H9 (cell line): Measurements from ENCODE around the gene SLC35B2. TPM values are rescaled to one million over a fixed set of nuclear protein-coding genes. Genes with fewer than 3 reads are reported as not detected.

Source experiments
- DNase-seq: peaks from one replicate; pipeline ENCODE4 v3.0.0-alpha.2; 2017
- H2AFZ ChIP-seq: one replicate; pipeline ENCODE4 v1.6.1; 2013; ENCODE audit warnings: mild to moderate bottlenecking, low read length, control low read depth, moderate library complexity
- H2AK5ac ChIP-seq: 2 replicates; pipeline ENCODE4 v1.6.1; 2013; ENCODE audit warnings: low read length, control low read depth, mixed read lengths; ENCODE audit not compliant: insufficient read length
- H2BK120ac ChIP-seq: one replicate; pipeline ENCODE4 v1.6.1; 2013; ENCODE audit warnings: low read depth, mild to moderate bottlenecking, low read length, control low read depth, inconsistent platforms; ENCODE audit not compliant: poor library complexity, severe bottlenecking
- H2BK12ac ChIP-seq: 2 replicates; pipeline ENCODE4 v1.6.1; 2013; ENCODE audit warnings: low read length, control low read depth, mixed read lengths, low read depth; ENCODE audit not compliant: insufficient read length
- H2BK15ac ChIP-seq: 2 replicates; pipeline ENCODE4 v1.6.1; 2013; ENCODE audit warnings: low read depth, low read length, control low read depth
- H2BK20ac ChIP-seq: one replicate; pipeline ENCODE4 v1.6.1; 2013; ENCODE audit warnings: low read depth, mild to moderate bottlenecking, low read length, control low read depth, inconsistent platforms; ENCODE audit not compliant: poor library complexity, severe bottlenecking
- H2BK5ac ChIP-seq: 2 replicates; pipeline ENCODE4 v1.6.1; 2013; ENCODE audit warnings: low read length, control low read depth, mixed read lengths; ENCODE audit not compliant: insufficient read length
- H3K14ac ChIP-seq: 2 replicates; pipeline ENCODE4 v1.6.1; 2013; ENCODE audit warnings: low read length, control low read depth; ENCODE audit not compliant: insufficient read depth
- H3K18ac ChIP-seq: 2 replicates; pipeline ENCODE4 v1.6.1; 2013; ENCODE audit warnings: low read depth, mild to moderate bottlenecking, mixed read lengths, low read length, control low read depth; ENCODE audit not compliant: insufficient read length
- H3K23ac ChIP-seq: 2 replicates; pipeline ENCODE4 v1.6.1; 2013; ENCODE audit warnings: low read length, control low read depth, mixed read lengths, low read depth; ENCODE audit not compliant: insufficient read length
- H3K23me2 ChIP-seq: 2 replicates; pipeline ENCODE4 v1.6.1; 2013; ENCODE audit warnings: low read depth, mild to moderate bottlenecking, mixed read lengths, low read length, control low read depth; ENCODE audit not compliant: insufficient read length, poor library complexity, severe bottlenecking
- H3K27ac ChIP-seq: 2 replicates; pipeline ENCODE4 v1.5.1; 2013; ENCODE audit warnings: low read length, control low read depth, mixed read lengths, low read depth; ENCODE audit not compliant: insufficient read length
- H3K27me3 ChIP-seq: 2 replicates; pipeline ENCODE4 v1.6.1; 2013; ENCODE audit warnings: low read length, control low read depth, inconsistent platforms; ENCODE audit not compliant: insufficient read depth
- H3K4ac ChIP-seq: 2 replicates; pipeline ENCODE4 v1.6.1; 2013; ENCODE audit warnings: low read depth, mild to moderate bottlenecking, control low read depth, inconsistent platforms, low read length, moderate library complexity
- H3K4me1 ChIP-seq: 2 replicates; pipeline ENCODE4 v1.6.1; 2013; ENCODE audit warnings: low read length, control low read depth, inconsistent platforms; ENCODE audit not compliant: insufficient read depth
- H3K4me2 ChIP-seq: 2 replicates; pipeline ENCODE4 v1.6.1; 2013; ENCODE audit warnings: low read length, control low read depth, mixed read lengths; ENCODE audit not compliant: insufficient read length, insufficient read depth
- H3K56ac ChIP-seq: 2 replicates; pipeline ENCODE4 v1.6.1; 2013; ENCODE audit warnings: low read depth, mild to moderate bottlenecking, mixed read lengths, low read length, control low read depth; ENCODE audit not compliant: insufficient read length
- H3K79me1 ChIP-seq: 2 replicates; pipeline ENCODE4 v1.6.1; 2013; ENCODE audit warnings: low read depth, mild to moderate bottlenecking, moderate library complexity, low read length, control low read depth, inconsistent platforms; ENCODE audit not compliant: insufficient read depth, poor library complexity, severe bottlenecking
- H3K79me2 ChIP-seq: 2 replicates; pipeline ENCODE4 v1.6.1; 2013; ENCODE audit warnings: low read length, control low read depth, inconsistent platforms; ENCODE audit not compliant: insufficient read depth
- H3K9ac ChIP-seq: 2 replicates; pipeline ENCODE4 v1.6.1; 2013; ENCODE audit warnings: low read length, control low read depth, mixed read lengths; ENCODE audit not compliant: insufficient read length; ENCODE audit errors: extremely low read depth
- H3K9me3 ChIP-seq: one replicate; pipeline ENCODE4 v1.6.1; 2013; ENCODE audit warnings: low read depth, low read length, inconsistent platforms; ENCODE audit not compliant: control insufficient read depth
- H3T11ph ChIP-seq: one replicate; pipeline ENCODE4 v1.6.1; 2013; ENCODE audit warnings: mild to moderate bottlenecking, low read length, control low read depth, inconsistent platforms
- H4K20me1 ChIP-seq: one replicate; pipeline ENCODE4 v1.6.1; 2013; ENCODE audit not compliant: control insufficient read depth, insufficient read length, insufficient read depth
- H4K5ac ChIP-seq: 2 replicates; pipeline ENCODE4 v1.6.1; 2013; ENCODE audit warnings: low read depth, mild to moderate bottlenecking, mixed read lengths, low read length, control low read depth; ENCODE audit not compliant: insufficient read length
- H4K8ac ChIP-seq: replicated peaks from 2 replicates; pipeline ENCODE4 v1.6.1; 2013; ENCODE audit warnings: low read length, control low read depth, mixed read lengths, low read depth; ENCODE audit not compliant: insufficient read length
- H4K91ac ChIP-seq: 2 replicates; pipeline ENCODE4 v1.6.1; 2013; ENCODE audit warnings: low read depth, mild to moderate bottlenecking, moderate library complexity, mixed read lengths, low read length, control low read depth; ENCODE audit not compliant: insufficient read length
- H3K27ac Mint-ChIP-seq, 3 experiments: 2 replicates in 2 of 3; 3 replicates in 1 of 3; pipeline ENCODE4 v1.8.0; 2020 to 2021; ENCODE audit warnings: mixed read lengths in 3 of 3, mild to moderate bottlenecking in 1 of 3, moderate library complexity in 1 of 3
- H3K27me3 Mint-ChIP-seq: 2 replicates; pipeline ENCODE4 v1.8.0; 2021; ENCODE audit warnings: low read depth, mild to moderate bottlenecking, moderate library complexity, mixed read lengths
- H3K36me3 Mint-ChIP-seq, 3 experiments: 2 replicates in 2 of 3; 3 replicates in 1 of 3; pipeline ENCODE4 v1.8.0; 2020 to 2021; ENCODE audit warnings: low read depth in 3 of 3, mixed read lengths in 3 of 3; ENCODE audit not compliant: insufficient read depth in 1 of 3
- H3K4me1 Mint-ChIP-seq, 2 experiments: 2 replicates each; pipeline ENCODE4 v1.8.0; 2020; ENCODE audit warnings: mixed read lengths in 2 of 2
- H3K4me3 Mint-ChIP-seq, 2 experiments: 2 replicates in 1 of 2; 3 replicates in 1 of 2; pipeline ENCODE4 v1.8.0; 2020 to 2021; ENCODE audit warnings: mild to moderate bottlenecking in 2 of 2, mixed read lengths in 2 of 2, moderate library complexity in 1 of 2
- H3K9me3 Mint-ChIP-seq, 2 experiments: 2 replicates in 1 of 2; 3 replicates in 1 of 2; pipeline ENCODE4 v1.8.0; 2020; ENCODE audit warnings: mild to moderate bottlenecking in 2 of 2, mixed read lengths in 2 of 2, moderate library complexity in 1 of 2
- CTCF ChIP-seq: fragments of 200-600 bp; sonication (generic); conservative IDR thresholded peaks from 3 replicates; pipeline ENCODE4 v1.8.0; 2021; ENCODE audit warnings: antibody characterized with exemption, mild to moderate bottlenecking
- WGBS: extraction: QIAGEN DNeasy Blood & Tissue Kit; methylation state at CpG from one replicate; pipeline ENCODE4 v1.1.7; 2013; ENCODE audit warnings: missing lambda C conversion rate, low lambda C conversion rate, mixed read lengths; ENCODE audit not compliant: insufficient read length; ENCODE audit errors: extremely low coverage; 5-methylcytosine and 5-hydroxymethylcytosine counted together
- total RNA-seq: library from RNA; stranded (reverse); gene quantifications from 2 replicates; pipeline ENCODE4 v1.2.1, GENCODE V29; 2021

SLC35B2 gene
- total RNA-seq, 1 experiment from 2014 or later = 34.5 TPM

- TF ChIP-seq CTCF = no peak
- no peaks in the 10 kb centered on the region; a peak in 1 of 7 replicates for H3K36me3 Mint-ChIP-seq
- Histone ChIP-seq H3K18ac (no peak overlapping the region), H3K23ac (no peak overlapping the region), H3K14ac (no peak overlapping the region), H3K79me1 (no peaks in the 10 kb centered on the region), H3K9me3 (no peaks in the 10 kb centered on the region), H3K4me1 (peaks cover 4% of the 10 kb centered on the region; the same call in 1 of the 2 replicates), H3K27me3 (no peaks in the 10 kb centered on the region), H4K5ac (no peak overlapping the region), H2BK15ac (no peak overlapping the region), H3K56ac (no peak overlapping the region), H4K20me1 (peaks cover 3% of the 10 kb centered on the region), H3K4me2 (no peak overlapping the region), H3K27ac (no peak overlapping the region), H3K4ac (no peak overlapping the region), H4K8ac (no peak overlapping the region), H3K79me2 (no peaks in the 10 kb centered on the region), H3K23me2 (peaks cover 2% of the 10 kb centered on the region), H2AK5ac (no peak overlapping the region), H2BK12ac (no peak overlapping the region), H2BK120ac (no peak overlapping the region), H3K9ac (no peak overlapping the region), H4K91ac (no peak overlapping the region), H2AFZ (no peak overlapping the region), H2BK20ac (no peak overlapping the region), H3T11ph (no peak overlapping the region), H2BK5ac (no peak overlapping the region)
- H3K9me3 Mint-ChIP-seq = no peaks in the 10 kb centered on the region
- peaks cover 10% of the 10 kb centered on the region for H3K27me3 Mint-ChIP-seq
- no CpG with 5 or more reads among the region's 109 CpGs for WGBS
- DNase-seq = peak; percentile 63
- no peak overlapping the region for H3K4me3 Mint-ChIP-seq
- H3K27ac Mint-ChIP-seq = no peak overlapping the region
- H3K4me1 Mint-ChIP-seq = peaks cover 9 to 21% of the 10 kb centered on the region in 2 experiments
These were observed 18.7 kb upstream of the SLC35B2 start for GRCh38 chr6:44275749-44276648.
